ENCODE data around the gene ZNF444. TPM values are rescaled to one million over a fixed set of nuclear protein-coding genes. Genes with fewer than 3 reads are reported as not detected.
"Not testable (repeated sequence)": the region's sequence is repeated elsewhere in the genome, so short reads cannot be mapped to it uniquely, and the experiment has no call there.

The ZNF444 gene
- total RNA-seq, 2 experiments from 2014 or later: 29.2 to 32.2 TPM

DNA sequence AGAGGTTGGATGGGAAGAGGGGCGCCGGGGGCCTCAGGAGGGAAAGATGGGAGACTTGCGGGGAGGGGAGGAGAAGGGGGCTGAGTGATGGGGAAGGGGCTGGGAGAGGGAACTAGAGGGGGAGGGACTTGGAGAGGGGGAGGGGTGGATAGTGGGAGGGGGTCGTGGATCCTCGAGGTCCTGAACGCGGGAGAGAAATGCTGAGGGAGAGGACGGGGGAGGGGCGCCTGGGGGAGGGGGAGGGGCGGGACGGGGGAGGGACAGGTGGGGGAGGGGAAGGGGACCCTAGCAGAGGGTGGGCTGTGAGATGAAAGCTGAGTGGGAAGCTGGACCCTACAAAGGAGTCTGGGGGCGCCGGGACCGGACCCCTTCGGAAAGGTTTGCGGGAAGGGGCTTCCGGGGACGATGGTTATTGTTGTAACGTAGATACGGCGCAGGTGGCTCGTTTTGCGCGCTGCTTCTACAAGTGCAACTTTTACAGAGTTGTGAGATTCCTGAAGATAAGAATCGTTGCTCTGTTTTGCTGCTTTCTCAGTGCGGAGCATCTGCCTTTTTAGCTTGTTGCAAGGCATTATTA is 418 bp downstream of the ZNF444 start:
- H3K9me3 Mint-ChIP-seq (ENCODE audit: low read depth): no peaks in the 10 kb centered on the region

DNA sequence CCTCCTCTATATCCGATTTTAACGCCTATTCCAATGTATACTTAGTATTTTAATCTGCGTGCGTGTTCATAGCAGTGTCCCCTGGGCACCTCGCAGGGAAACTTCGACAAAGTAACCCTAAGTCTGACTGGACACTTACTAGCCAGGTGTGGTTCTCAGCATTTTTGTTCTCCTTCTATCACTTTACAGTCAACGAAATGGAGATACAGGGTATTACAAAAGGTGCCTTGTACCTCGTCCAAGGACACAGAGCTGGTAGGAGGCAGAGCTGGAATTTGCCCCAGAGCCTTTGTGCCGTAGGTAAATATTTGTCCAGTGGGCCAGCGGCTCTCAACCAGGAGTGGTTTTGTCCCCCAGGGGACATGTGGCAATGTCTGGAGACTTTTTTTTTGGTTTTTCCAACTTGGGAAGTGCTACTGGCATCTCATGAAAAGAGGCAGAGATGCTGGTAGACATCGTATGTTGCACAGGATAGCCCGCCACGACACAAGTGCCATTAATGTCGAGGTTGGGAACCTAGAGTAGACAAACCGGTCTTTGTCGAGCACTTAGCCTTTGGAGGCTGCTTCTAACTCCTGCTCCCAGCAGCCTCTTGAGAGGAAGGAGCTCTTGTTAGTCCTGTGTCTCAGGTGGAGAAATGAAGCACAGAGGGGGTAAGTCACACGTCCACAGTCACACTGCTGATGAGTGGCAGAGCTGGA is 1.1 kb downstream of the ZNF444 start:
- DNase-seq: no peak
- H3K4me3 Mint-ChIP-seq: peak overlapping the region; percentile 89
- no peak for ATAC-seq
- intact Hi-C loops (cut with DNase I, micrococcal nuclease): no loop called here
- peak overlapping the region; percentile 77 for H3K27ac Mint-ChIP-seq
- ChIA-PET CTCF (interaction anchor here (0.6 to 1.1 kb wide), 5 partner anchors 20 to 1350 kb away, joined by 3 to 4 read pairs (median 3); no protein-coding TSS in a partner anchor), POLR2A (interaction anchor here (1.0 to 3.8 kb wide), 2 partner anchors 21 to 171 kb away, joined by 3 to 19 read pairs; partner anchors contain the start of gene ZNF787)
- H3K4me1 Mint-ChIP-seq: peaks cover 31% of the 10 kb centered on the region
- H3K27me3 Mint-ChIP-seq: no peaks in the 10 kb centered on the region
- H3K9me3 Mint-ChIP-seq (ENCODE audit: low read depth): no peaks in the 10 kb centered on the region
- H3K36me3 Mint-ChIP-seq (ENCODE audit: low read depth): no peaks in the 10 kb centered on the region

More for the DNA sequence above, 418 bp downstream of the ZNF444 start:
- Mint-ChIP-seq H3K4me1 (peaks cover 31% of the 10 kb centered on the region), H3K4me3 (peak overlapping the region; percentile 89), H3K36me3 (ENCODE audit: low read depth) (no peaks in the 10 kb centered on the region), H3K27ac (peak overlapping the region; percentile 94), H3K27me3 (no peaks in the 10 kb centered on the region)
- intact Hi-C loops (cut with DNase I, micrococcal nuclease): loop anchor here (1.0 to 2.0 kb wide), 9 partner anchors 20 to 883 kb away; partner anchors contain the start of genes EPN1 (in 1 of the 2), FIZ1 (in 1 of the 2), PPP6R1 (in 1 of the 2) and ZFP28 (in 1 of the 2)
- ChIA-PET POLR2A (interaction anchor here (1.0 to 3.8 kb wide), 2 partner anchors 20 to 172 kb away, joined by 3 to 19 read pairs; partner anchors contain the start of gene ZNF787), CTCF (interaction anchor here (0.6 to 1.1 kb wide), 4 partner anchors 21 to 139 kb away, joined by 3 to 4 read pairs (median 4); no protein-coding TSS in a partner anchor)
- peak; percentile 53 for DNase-seq
- ATAC-seq: no peak

- intact Hi-C loops (cut with DNase I, micrococcal nuclease): no loop called here
- no peak for DNase-seq
- ChIA-PET CTCF (interaction anchor here (0.6 to 1.0 kb wide), 2 partner anchors 108 to 570 kb away, joined by 3 read pairs; no protein-coding TSS in a partner anchor), POLR2A (interaction anchor here (3.8 kb wide), 1 partner anchor 22 kb away, joined by 19 read pairs; the partner anchor contains the start of gene ZNF787)
- no peak for ATAC-seq
- no peaks in the 10 kb centered on the region for H3K9me3 Mint-ChIP-seq (ENCODE audit: low read depth)
- H3K27ac Mint-ChIP-seq: no peak overlapping the region
- peaks cover 3% of the 10 kb centered on the region for H3K36me3 Mint-ChIP-seq (ENCODE audit: low read depth)
- no peaks in the 10 kb centered on the region for H3K27me3 Mint-ChIP-seq
- no peak overlapping the region for H3K4me3 Mint-ChIP-seq
- peaks cover 31% of the 10 kb centered on the region for H3K4me1 Mint-ChIP-seq
Measured at GRCh38 chr19:56142897-56143434, 1.9 kb downstream of the ZNF444 start.

- Mint-ChIP-seq H3K27ac (no peak overlapping the region), H3K9me3 (ENCODE audit: low read depth) (no peaks in the 10 kb centered on the region), H3K4me3 (no peak overlapping the region), H3K4me1 (peaks cover 31% of the 10 kb centered on the region), H3K27me3 (no peaks in the 10 kb centered on the region), H3K36me3 (ENCODE audit: low read depth) (peaks cover 11% of the 10 kb centered on the region)
- ChIA-PET POLR2A (no interaction called here), CTCF (no interaction called here)
- ATAC-seq (no peak), DNase-seq (no peak)
- intact Hi-C loops (cut with DNase I, micrococcal nuclease): no loop called here
Measured at GRCh38 chr19:56144376-56144775, 3.3 kb downstream of the ZNF444 start.

DNA sequence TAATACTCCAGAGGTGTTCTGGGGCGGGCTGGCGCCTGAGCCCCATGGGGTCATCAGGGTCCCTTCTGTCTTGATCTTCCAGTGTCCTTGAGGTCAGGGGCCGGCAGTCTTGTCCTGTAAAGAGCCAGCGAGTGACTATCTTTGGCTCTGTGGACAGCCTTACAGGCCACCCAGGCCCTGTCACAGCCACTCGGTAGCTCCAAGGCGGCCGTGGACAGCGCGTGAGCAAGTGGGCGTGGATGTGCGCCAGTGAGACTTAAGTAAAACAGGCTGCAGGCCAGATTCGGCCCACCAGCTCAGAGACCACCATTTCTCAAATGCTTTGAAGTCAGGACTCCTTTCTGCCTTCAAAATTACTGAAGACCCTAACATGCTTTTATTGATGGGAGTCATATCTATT is 3.7 kb downstream of the ZNF444 start:
- Mint-ChIP-seq H3K27ac (no peak overlapping the region), H3K27me3 (no peaks in the 10 kb centered on the region), H3K9me3 (ENCODE audit: low read depth) (no peaks in the 10 kb centered on the region), H3K4me1 (peaks cover 29% of the 10 kb centered on the region), H3K36me3 (ENCODE audit: low read depth) (peaks cover 15% of the 10 kb centered on the region), H3K4me3 (no peak overlapping the region)
- ATAC-seq (no peak), DNase-seq (no peak)
- POLR2A ChIA-PET: interaction anchor here (1.4 kb wide), 1 partner anchor 24 kb away, joined by 3 read pairs; the partner anchor contains the start of gene ZNF787
- CTCF ChIA-PET: no interaction called here
- intact Hi-C loops (cut with DNase I, micrococcal nuclease): no loop called here

DNA sequence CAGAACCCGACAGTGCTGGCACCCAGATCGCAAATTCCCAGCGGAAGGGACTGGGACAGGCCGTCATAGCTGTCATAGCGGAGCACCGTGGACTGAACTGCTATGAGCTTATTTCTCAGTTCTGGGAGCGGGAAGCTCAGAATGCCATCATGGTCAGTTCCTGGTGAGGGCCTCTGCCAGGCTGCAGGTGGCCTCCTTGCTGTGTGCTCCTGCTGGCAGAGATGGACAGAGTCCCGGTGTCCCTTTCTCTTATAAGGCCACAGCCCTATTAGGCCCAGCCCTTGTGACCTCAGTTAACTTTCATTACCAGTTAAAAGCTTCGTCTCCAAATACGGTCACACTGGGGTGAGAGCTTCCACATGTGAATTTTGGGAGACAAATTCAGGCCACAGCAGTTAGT is 4.6 kb downstream of the ZNF444 start:
- H3K27ac Mint-ChIP-seq: no peak overlapping the region
- H3K27me3 Mint-ChIP-seq: no peaks in the 10 kb centered on the region
- POLR2A ChIA-PET: interaction anchor here (1.4 kb wide), 1 partner anchor 25 kb away, joined by 3 read pairs; the partner anchor contains the start of gene ZNF787
- intact Hi-C loops (cut with DNase I, micrococcal nuclease): no loop called here
- no peak for DNase-seq
- CTCF ChIA-PET: interaction anchor here (0.6 kb wide), 2 partner anchors 985 to 1233 kb away, joined by 3 read pairs; no protein-coding TSS in a partner anchor
- peaks cover 25% of the 10 kb centered on the region for H3K4me1 Mint-ChIP-seq
- H3K4me3 Mint-ChIP-seq: no peak overlapping the region
- no peaks in the 10 kb centered on the region for H3K9me3 Mint-ChIP-seq (ENCODE audit: low read depth)
- H3K36me3 Mint-ChIP-seq (ENCODE audit: low read depth): peaks cover 19% of the 10 kb centered on the region
- ATAC-seq: no peak

GRCh38 chr19:56146904-56147303 is 5.8 kb downstream of the ZNF444 start:
- ChIA-PET CTCF (no interaction called here), POLR2A (no interaction called here)
- DNase-seq: no peak
- no peak overlapping the region for H3K4me3 Mint-ChIP-seq
- no peak for ATAC-seq
- H3K36me3 Mint-ChIP-seq (ENCODE audit: low read depth): peaks cover 19% of the 10 kb centered on the region
- intact Hi-C loops (cut with DNase I, micrococcal nuclease): no loop called here
- peaks cover 23% of the 10 kb centered on the region for H3K4me1 Mint-ChIP-seq
- H3K27ac Mint-ChIP-seq: no peak overlapping the region
- no peaks in the 10 kb centered on the region for H3K27me3 Mint-ChIP-seq
- no peaks in the 10 kb centered on the region for H3K9me3 Mint-ChIP-seq (ENCODE audit: low read depth)

GRCh38 chr19:56147307-56147706 is 6.2 kb downstream of the ZNF444 start:
- POLR2A ChIA-PET: no interaction called here
- no peaks in the 10 kb centered on the region for H3K9me3 Mint-ChIP-seq (ENCODE audit: low read depth)

GRCh38 chr19:56148096-56148495 is 7.0 kb downstream of the ZNF444 start:
- ATAC-seq (no peak), DNase-seq (no peak)
- no peaks in the 10 kb centered on the region for H3K27me3 Mint-ChIP-seq
- ChIA-PET CTCF (no interaction called here), POLR2A (no interaction called here)
- intact Hi-C loops (cut with DNase I, micrococcal nuclease): no loop called here
- no peak overlapping the region for H3K27ac Mint-ChIP-seq
- peaks cover 15% of the 10 kb centered on the region for H3K4me1 Mint-ChIP-seq
- H3K36me3 Mint-ChIP-seq (ENCODE audit: low read depth): peaks cover 19% of the 10 kb centered on the region
- no peaks in the 10 kb centered on the region for H3K9me3 Mint-ChIP-seq (ENCODE audit: low read depth)
- H3K4me3 Mint-ChIP-seq: no peak overlapping the region

More at GRCh38 chr19:56147307-56147706, 6.2 kb downstream of the ZNF444 start:
- DNase-seq: no peak
- no peak overlapping the region for H3K27ac Mint-ChIP-seq
- intact Hi-C loops (cut with DNase I, micrococcal nuclease): no loop called here
- H3K4me1 Mint-ChIP-seq: peaks cover 19% of the 10 kb centered on the region
- H3K4me3 Mint-ChIP-seq: no peak overlapping the region
- CTCF ChIA-PET: no interaction called here
- peaks cover 19% of the 10 kb centered on the region for H3K36me3 Mint-ChIP-seq (ENCODE audit: low read depth)
- ATAC-seq: no peak
- H3K27me3 Mint-ChIP-seq: no peaks in the 10 kb centered on the region

DNA sequence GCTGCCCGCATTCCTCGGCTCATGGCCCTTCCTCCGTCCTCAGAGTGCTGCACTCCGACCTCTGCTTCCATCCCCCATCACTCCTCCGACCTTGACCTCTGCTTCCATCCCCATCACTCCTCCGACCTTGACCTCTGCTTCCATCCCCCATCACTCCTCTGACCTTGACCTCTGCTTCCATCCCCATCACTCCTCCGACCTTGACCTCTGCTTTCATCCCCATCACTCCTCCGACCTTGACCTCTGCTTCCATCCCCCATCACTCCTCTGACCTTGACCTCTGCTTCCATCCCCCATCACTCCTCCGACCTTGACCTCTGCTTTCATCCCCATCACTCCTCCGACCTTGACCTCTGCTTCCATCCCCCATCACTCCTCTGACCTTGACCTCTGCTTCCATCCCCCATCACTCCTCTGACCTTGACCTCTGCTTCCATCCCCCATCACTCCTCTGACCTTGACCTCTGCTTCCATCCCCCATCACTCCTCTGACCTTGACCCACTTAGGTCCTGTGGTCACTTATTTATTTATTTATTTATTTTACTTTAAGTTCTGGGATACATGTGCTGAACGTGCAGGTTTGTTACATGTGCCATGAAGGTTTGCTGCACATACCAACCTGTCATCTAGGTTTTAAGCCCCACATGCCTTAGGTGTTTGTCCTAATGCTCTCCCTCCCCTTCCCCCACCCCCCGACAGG is 8.0 kb downstream of the ZNF444 start:
- POLR2A ChIA-PET; DNase-seq; H3K9me3 Mint-ChIP-seq (ENCODE audit: low read depth); H3K27ac Mint-ChIP-seq; intact Hi-C loops (cut with DNase I, micrococcal nuclease); H3K4me3 Mint-ChIP-seq; H3K27me3 Mint-ChIP-seq; ATAC-seq; CTCF ChIA-PET: not testable (repeated sequence)
- H3K4me1 Mint-ChIP-seq: peaks cover 18% of the 10 kb centered on the region
- H3K36me3 Mint-ChIP-seq (ENCODE audit: low read depth): peaks cover 23% of the 10 kb centered on the region

- no peak for DNase-seq
- Mint-ChIP-seq H3K4me3 (no peak overlapping the region), H3K27ac (no peak overlapping the region), H3K4me1 (peaks cover 16% of the 10 kb centered on the region), H3K36me3 (ENCODE audit: low read depth) (peaks cover 24% of the 10 kb centered on the region), H3K27me3 (no peaks in the 10 kb centered on the region), H3K9me3 (ENCODE audit: low read depth) (no peaks in the 10 kb centered on the region)
- ChIA-PET CTCF (no interaction called here), POLR2A (no interaction called here)
- intact Hi-C loops (cut with DNase I, micrococcal nuclease): no loop called here
- ATAC-seq: no peak
Measured at GRCh38 chr19:56149656-56150038, 8.6 kb downstream of the ZNF444 start.
